ENCODE data around the gene DERL2. TPM values are rescaled to one million over a fixed set of nuclear protein-coding genes. Genes with fewer than 3 reads are reported as not detected.

The DERL2 gene
- total RNA-seq, 1 experiment from 2014 or later, result 107 TPM

- Mint-ChIP-seq H3K4me3 (ENCODE audit: unreplicated experiment) (no peak overlapping the region), H3K4me1 (ENCODE audit: insufficient read depth, unreplicated experiment) (peaks cover 6% of the 10 kb centered on the region), H3K27ac (ENCODE audit: low read depth, unreplicated experiment) (peak overlapping the region; percentile 73), H3K9me3 (ENCODE audit: unreplicated experiment) (no peaks in the 10 kb centered on the region), H3K36me3 (ENCODE audit: insufficient read depth, unreplicated experiment) (peaks cover 30% of the 10 kb centered on the region), H3K27me3 (ENCODE audit: insufficient read depth, unreplicated experiment) (no peaks in the 10 kb centered on the region)
- CTCF ChIA-PET, result interaction anchor here (0.6 to 0.9 kb wide), 2 partner anchors 19 to 723 kb away, joined by 4 read pairs; no protein-coding TSS in a partner anchor
- intact Hi-C loops (cut with micrococcal nuclease), result no loop called here
- POLR2A ChIA-PET, result no interaction called here
- peak; percentile 85 for DNase-seq (ENCODE audit: unreplicated experiment)
- TF ChIP-seq, protein P1, sequence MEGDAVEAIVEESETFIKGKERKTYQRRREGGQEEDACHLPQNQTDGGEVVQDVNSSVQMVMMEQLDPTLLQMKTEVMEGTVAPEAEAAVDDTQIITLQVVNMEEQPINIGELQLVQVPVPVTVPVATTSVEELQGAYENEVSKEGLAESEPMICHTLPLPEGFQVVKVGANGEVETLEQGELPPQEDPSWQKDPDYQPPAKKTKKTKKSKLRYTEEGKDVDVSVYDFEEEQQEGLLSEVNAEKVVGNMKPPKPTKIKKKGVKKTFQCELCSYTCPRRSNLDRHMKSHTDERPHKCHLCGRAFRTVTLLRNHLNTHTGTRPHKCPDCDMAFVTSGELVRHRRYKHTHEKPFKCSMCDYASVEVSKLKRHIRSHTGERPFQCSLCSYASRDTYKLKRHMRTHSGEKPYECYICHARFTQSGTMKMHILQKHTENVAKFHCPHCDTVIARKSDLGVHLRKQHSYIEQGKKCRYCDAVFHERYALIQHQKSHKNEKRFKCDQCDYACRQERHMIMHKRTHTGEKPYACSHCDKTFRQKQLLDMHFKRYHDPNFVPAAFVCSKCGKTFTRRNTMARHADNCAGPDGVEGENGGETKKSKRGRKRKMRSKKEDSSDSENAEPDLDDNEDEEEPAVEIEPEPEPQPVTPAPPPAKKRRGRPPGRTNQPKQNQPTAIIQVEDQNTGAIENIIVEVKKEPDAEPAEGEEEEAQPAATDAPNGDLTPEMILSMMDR (IDR thresholded peaks at IDR 0.05; ENCODE audit: unreplicated experiment), result no peak
- no TSS peak for BruUV-seq (replicated peaks)
Measured at GRCh38 chr17:5526821-5527598, 41.0 kb upstream of the DERL2 start.

GRCh38 chr17:5523249-5523648 is 37.3 kb upstream of the DERL2 start:
- no peak for DNase-seq (ENCODE audit: unreplicated experiment)
- H3K27me3 Mint-ChIP-seq (ENCODE audit: insufficient read depth, unreplicated experiment), result no peaks in the 10 kb centered on the region
- POLR2A ChIA-PET, result no interaction called here
- H3K27ac Mint-ChIP-seq (ENCODE audit: low read depth, unreplicated experiment), result no peak overlapping the region
- no TSS peak for BruUV-seq (replicated peaks)
- no peaks in the 10 kb centered on the region for H3K9me3 Mint-ChIP-seq (ENCODE audit: unreplicated experiment)
- TF ChIP-seq, protein P1 (IDR thresholded peaks at IDR 0.05; ENCODE audit: unreplicated experiment), result no peak
- no peak overlapping the region for H3K4me3 Mint-ChIP-seq (ENCODE audit: unreplicated experiment)
- H3K36me3 Mint-ChIP-seq (ENCODE audit: insufficient read depth, unreplicated experiment), result peaks cover 18% of the 10 kb centered on the region
- peaks cover 3% of the 10 kb centered on the region for H3K4me1 Mint-ChIP-seq (ENCODE audit: insufficient read depth, unreplicated experiment)
- CTCF ChIA-PET, result no interaction called here
- intact Hi-C loops (cut with micrococcal nuclease), result no loop called here

DNA sequence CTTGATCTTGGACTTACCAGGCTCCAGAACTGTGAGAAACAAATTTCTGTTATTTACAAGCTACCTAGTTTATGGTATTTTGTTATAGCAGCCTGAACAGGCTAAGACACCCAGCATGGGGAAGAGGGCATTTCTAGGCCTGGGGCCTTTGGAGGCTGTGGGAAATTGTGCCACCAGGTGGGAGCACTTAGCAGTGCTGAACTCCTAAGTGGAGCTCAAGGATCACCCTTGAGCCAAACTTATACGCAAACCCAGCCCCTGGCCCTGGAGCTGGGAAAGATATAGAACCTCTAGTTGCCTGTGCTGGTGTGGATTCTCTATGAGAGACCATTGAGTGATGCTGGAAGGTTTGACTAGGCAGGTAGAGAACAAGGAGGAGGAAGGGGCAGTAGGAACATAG is 36.5 kb upstream of the DERL2 start:
- H3K27me3 Mint-ChIP-seq (ENCODE audit: insufficient read depth, unreplicated experiment), result no peaks in the 10 kb centered on the region
- CTCF ChIA-PET, result no interaction called here

DNA sequence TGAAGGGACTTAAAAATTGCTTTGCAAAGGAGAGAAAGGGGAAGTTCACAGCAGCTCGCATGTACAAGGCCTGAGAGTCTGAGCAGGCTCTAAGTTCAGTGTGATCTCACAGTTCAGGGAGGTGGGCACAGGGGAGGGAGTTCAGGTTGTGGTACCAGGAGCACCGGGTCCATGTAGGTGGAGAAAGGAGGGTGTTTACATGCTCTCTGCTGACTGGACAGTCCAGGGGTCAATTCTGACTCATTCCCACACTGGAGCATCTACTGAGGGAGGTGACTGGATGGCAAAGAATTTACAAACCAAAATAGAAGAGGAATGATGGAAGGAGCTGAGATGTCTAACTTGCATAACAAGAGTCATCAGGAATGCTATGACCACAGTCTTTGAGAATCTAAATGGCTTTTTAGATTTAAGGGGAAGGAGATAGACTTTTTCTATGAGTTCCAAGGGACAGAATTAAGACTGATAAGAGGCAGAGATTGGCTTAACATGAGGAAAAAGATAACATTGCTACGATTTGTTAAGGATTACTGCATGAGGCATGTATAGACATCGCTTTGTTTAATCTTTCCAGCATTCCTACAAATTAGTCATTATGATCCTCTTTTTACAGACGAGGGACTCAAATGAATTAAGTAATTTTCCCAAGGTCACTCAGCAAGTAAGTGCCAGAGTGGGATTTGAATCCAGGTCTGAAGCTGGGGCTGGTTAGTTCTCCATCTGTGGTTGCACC is 30.2 kb upstream of the DERL2 start:
- no peaks in the 10 kb centered on the region for H3K36me3 Mint-ChIP-seq (ENCODE audit: insufficient read depth, unreplicated experiment)
- POLR2A ChIA-PET, result interaction anchor here (0.8 to 1.3 kb wide), 4 partner anchors 13 to 54 kb away, joined by 3 to 5 read pairs (median 3); partner anchors contain the start of gene MIS12
- intact Hi-C loops (cut with micrococcal nuclease), result no loop called here
- DNase-seq (ENCODE audit: unreplicated experiment), result peak; percentile 71
- BruUV-seq (replicated peaks), result no TSS peak
- TF ChIP-seq, protein P1 (IDR thresholded peaks at IDR 0.05; ENCODE audit: unreplicated experiment), result no peak
- H3K9me3 Mint-ChIP-seq (ENCODE audit: unreplicated experiment), result no peaks in the 10 kb centered on the region
- H3K4me1 Mint-ChIP-seq (ENCODE audit: insufficient read depth, unreplicated experiment), result peaks cover 17% of the 10 kb centered on the region
- no peaks in the 10 kb centered on the region for H3K27me3 Mint-ChIP-seq (ENCODE audit: insufficient read depth, unreplicated experiment)
- peak overlapping the region; percentile 38 for H3K27ac Mint-ChIP-seq (ENCODE audit: low read depth, unreplicated experiment)
- H3K4me3 Mint-ChIP-seq (ENCODE audit: unreplicated experiment), result no peak overlapping the region
- CTCF ChIA-PET, result no interaction called here

More for the DNA sequence above, 36.5 kb upstream of the DERL2 start:
- BruUV-seq (replicated peaks), result no TSS peak
- DNase-seq (ENCODE audit: unreplicated experiment), result no peak
- Mint-ChIP-seq H3K4me1 (ENCODE audit: insufficient read depth, unreplicated experiment) (no peaks in the 10 kb centered on the region), H3K9me3 (ENCODE audit: unreplicated experiment) (no peaks in the 10 kb centered on the region), H3K36me3 (ENCODE audit: insufficient read depth, unreplicated experiment) (peaks cover 18% of the 10 kb centered on the region), H3K4me3 (ENCODE audit: unreplicated experiment) (no peak overlapping the region), H3K27ac (ENCODE audit: low read depth, unreplicated experiment) (no peak overlapping the region)
- TF ChIP-seq, protein P1 (IDR thresholded peaks at IDR 0.05; ENCODE audit: unreplicated experiment), result no peak
- POLR2A ChIA-PET, result no interaction called here
- intact Hi-C loops (cut with micrococcal nuclease), result no loop called here

Measured in MCF 10A (cell line).